Activated CD8-positive, alpha-beta T cell treated with anti-CD3 and anti-CD28 coated beads for 36 hours (primary cell): ENCODE data around the gene ZNF507. TPM values are rescaled to one million over a fixed set of nuclear protein-coding genes. Genes with fewer than 3 reads are reported as not detected.
A peak's percentile ranks its signal among the peaks of the same experiment; 100 is the strongest.

Experiments
- ATAC-seq: fragments of 200-7000 bp; cut with Tn5 transposase; one replicate; pipeline ENCODE4 v1.10.0; 2021; ENCODE audit warnings: mild to moderate bottlenecking, moderate library complexity
- CTCF ChIA-PET: fragments of 350-600 bp; sonication (Branson Sonifier 250); formaldehyde crosslinking; loops from one replicate; lab custom pipeline; 2021; ENCODE audit warnings: antibody characterized with exemption; lab: Charles Lee
- POLR2A ChIA-PET: fragments of 350-600 bp; sonication (Branson Sonifier 250); formaldehyde crosslinking; loops from one replicate; lab custom pipeline; 2021; ENCODE audit warnings: antibody characterized with exemption; lab: Charles Lee
- DNase-seq: peaks from one replicate; pipeline ENCODE4 v3.0.0-alpha.2; 2020
- H3K27ac Mint-ChIP-seq: one replicate; pipeline ENCODE4 v1.8.0; 2021; ENCODE audit warnings: mild to moderate bottlenecking, mixed read lengths
- H3K27me3 Mint-ChIP-seq: one replicate; pipeline ENCODE4 v1.8.0; 2021; ENCODE audit warnings: mixed read lengths
- H3K36me3 Mint-ChIP-seq: one replicate; pipeline ENCODE4 v1.8.0; 2021; ENCODE audit warnings: low read depth, mixed read lengths
- H3K4me1 Mint-ChIP-seq: one replicate; pipeline ENCODE4 v1.8.0; 2021; ENCODE audit warnings: low read depth, mixed read lengths
- H3K4me3 Mint-ChIP-seq: one replicate; pipeline ENCODE4 v1.8.0; 2021; ENCODE audit warnings: mild to moderate bottlenecking, moderate library complexity, mixed read lengths
- H3K9me3 Mint-ChIP-seq: one replicate; pipeline ENCODE4 v1.8.0; 2021; ENCODE audit warnings: mixed read lengths
- CTCF ChIP-seq: fragments of 200-600 bp; IDR thresholded peaks from one replicate; pipeline ENCODE4 v1.8.0; 2022; ENCODE audit warnings: antibody characterized with exemption, mild to moderate bottlenecking
- intact Hi-C: fragments of 100-400 bp; cut with micrococcal nuclease; formaldehyde crosslinking; loops from one replicate; pipeline ENCODE4 v1.10.0; 2022
- total RNA-seq, 2 experiments: library from RNA; stranded (reverse); gene quantifications; one replicate each; pipeline ENCODE4 v1.2.3, GENCODE V29; 2021

The ZNF507 gene
- total RNA-seq, 2 experiments from 2014 or later: 24.2 to 25.6 TPM

- Mint-ChIP-seq H3K36me3 (peaks cover 82% of the 10 kb centered on the region), H3K27ac (peak overlapping the region; percentile 6), H3K4me1 (peaks cover 85% of the 10 kb centered on the region), H3K9me3 (no peaks in the 10 kb centered on the region), H3K27me3 (no peaks in the 10 kb centered on the region), H3K4me3 (no peak overlapping the region)
- no peak for TF ChIP-seq CTCF
- ATAC-seq: no peak
- no peak for DNase-seq
- ChIA-PET CTCF (interaction anchor here (1.1 kb wide), 1 partner anchor 16 kb away, joined by 3 read pairs; no protein-coding TSS in a partner anchor), POLR2A (no interaction called here)
- intact Hi-C loops: no loop called here
Measured at GRCh38 chr19:32352241-32352630, 6.8 kb downstream of the ZNF507 start.

- DNase-seq (no peak), ATAC-seq (no peak)
- POLR2A ChIA-PET: interaction anchor here (1.0 kb wide), 1 partner anchor 589 kb away, joined by 3 read pairs; no protein-coding TSS in a partner anchor
- Mint-ChIP-seq H3K27ac (no peak overlapping the region), H3K27me3 (no peaks in the 10 kb centered on the region), H3K4me3 (no peak overlapping the region), H3K9me3 (no peaks in the 10 kb centered on the region), H3K36me3 (peaks cover 77% of the 10 kb centered on the region), H3K4me1 (peaks cover 74% of the 10 kb centered on the region)
- CTCF ChIA-PET: no interaction called here
- TF ChIP-seq CTCF: no peak
- intact Hi-C loops: no loop called here
Measured at GRCh38 chr19:32354345-32354744, 8.9 kb downstream of the ZNF507 start.

GRCh38 chr19:32355309-32355708 lies 9.9 kb downstream of the ZNF507 start:
- H3K36me3 Mint-ChIP-seq: peaks cover 72% of the 10 kb centered on the region
- CTCF ChIA-PET: no interaction called here

GRCh38 chr19:32357720-32358119 lies 12.3 kb downstream of the ZNF507 start:
- Mint-ChIP-seq H3K27me3 (no peaks in the 10 kb centered on the region), H3K4me3 (no peak overlapping the region), H3K9me3 (no peaks in the 10 kb centered on the region), H3K4me1 (peaks cover 56% of the 10 kb centered on the region), H3K36me3 (peaks cover 66% of the 10 kb centered on the region), H3K27ac (no peak overlapping the region)
- POLR2A ChIA-PET: interaction anchor here (2.4 kb wide), 1 partner anchor 12 kb away, joined by 8 read pairs; the partner anchor contains the start of gene ZNF507
- DNase-seq (no peak), ATAC-seq (no peak)
- intact Hi-C loops: no loop called here
- TF ChIP-seq CTCF: no peak
- CTCF ChIA-PET: interaction anchor here (1.5 to 1.8 kb wide), 2 partner anchors 10 to 18 kb away, joined by 3 to 7 read pairs; no protein-coding TSS in a partner anchor

More at GRCh38 chr19:32355309-32355708, 9.9 kb downstream of the ZNF507 start:
- POLR2A ChIA-PET: interaction anchor here (1.0 to 1.1 kb wide), 2 partner anchors 9 to 32 kb away, joined by 3 read pairs; no protein-coding TSS in a partner anchor
- H3K9me3 Mint-ChIP-seq: no peaks in the 10 kb centered on the region
- TF ChIP-seq CTCF: no peak
- no peaks in the 10 kb centered on the region for H3K27me3 Mint-ChIP-seq
- ATAC-seq (peak; percentile 51), DNase-seq (no peak)
- H3K27ac Mint-ChIP-seq: no peak overlapping the region
- H3K4me1 Mint-ChIP-seq: peaks cover 70% of the 10 kb centered on the region
- intact Hi-C loops: no loop called here
- no peak overlapping the region for H3K4me3 Mint-ChIP-seq

GRCh38 chr19:32358321-32358720 lies 12.9 kb downstream of the ZNF507 start:
- ChIA-PET POLR2A (interaction anchor here (0.8 to 2.4 kb wide), 2 partner anchors 10 to 13 kb away, joined by 4 to 8 read pairs; partner anchors contain the start of gene ZNF507), CTCF (interaction anchor here (1.5 to 1.8 kb wide), 2 partner anchors 10 to 19 kb away, joined by 3 to 7 read pairs; no protein-coding TSS in a partner anchor)
- Mint-ChIP-seq H3K9me3 (no peaks in the 10 kb centered on the region), H3K4me3 (no peak overlapping the region), H3K36me3 (peaks cover 63% of the 10 kb centered on the region), H3K27ac (no peak overlapping the region), H3K27me3 (no peaks in the 10 kb centered on the region), H3K4me1 (peaks cover 57% of the 10 kb centered on the region)
- TF ChIP-seq CTCF: no peak
- DNase-seq (no peak), ATAC-seq (no peak)
- intact Hi-C loops: no loop called here
